HS-27A (cell line): ENCODE data around the gene SLC24A1.
"Not testable (repeated sequence)": the region's sequence is repeated elsewhere in the genome, so short reads cannot be mapped to it uniquely, and the experiment has no call there.

Experiments
- DNase-seq: peaks from one replicate; pipeline ENCODE4 v3.0.0-alpha.2; 2012; ENCODE audit warnings: low read depth, missing footprints

SLC24A1 gene

DNA sequence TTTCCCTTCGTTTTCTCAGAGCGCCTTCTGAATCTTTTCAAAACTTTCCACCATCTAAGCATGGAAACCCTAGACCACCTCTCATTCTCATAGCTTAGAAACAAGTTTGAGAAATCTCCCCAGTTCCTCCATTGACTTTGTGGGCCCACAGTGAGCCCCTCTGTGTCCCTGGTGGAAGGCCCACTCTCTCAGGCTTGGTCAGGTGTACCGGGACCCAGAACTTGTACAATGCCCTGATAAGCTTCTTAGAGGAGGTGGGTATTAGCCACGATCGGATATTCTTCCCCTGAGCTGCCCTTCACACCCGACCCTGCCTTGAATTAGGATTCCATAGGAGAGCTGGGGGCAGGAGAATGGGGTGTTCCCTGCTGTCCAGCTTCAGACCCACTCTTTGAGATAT lies at the start of gene SLC24A1:
TSS of gene SLC24A1 (plus strand) at position 301 of the 400 bp plus-strand sequence. CDS start 2,143 bp downstream, outside the sequence.
- DNase-seq, result no peak

GRCh38 chr15:65571971-65572370 lies 49.8 kb upstream of the SLC24A1 start:
- DNase-seq, result no peak

DNA sequence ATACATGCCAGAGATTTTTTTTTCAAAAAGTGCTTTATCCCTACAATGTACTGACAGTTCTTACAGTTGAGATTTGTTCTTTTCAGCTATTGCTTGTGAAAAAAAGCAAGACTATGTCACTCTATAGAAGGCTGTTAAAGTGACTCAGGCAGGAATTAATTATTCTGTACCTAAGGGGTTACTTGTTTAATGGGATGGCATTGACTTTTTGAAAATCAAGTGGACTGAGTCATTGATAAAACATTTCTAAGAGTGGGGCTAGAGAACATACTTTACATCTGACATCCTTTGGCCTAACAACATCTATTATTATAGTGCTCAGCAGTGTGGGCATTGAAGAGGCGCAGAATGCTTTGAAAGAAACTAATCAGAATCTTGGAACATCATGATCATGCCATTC lies 45.1 kb upstream of the SLC24A1 start:
- peak; percentile 45 for DNase-seq

DNA sequence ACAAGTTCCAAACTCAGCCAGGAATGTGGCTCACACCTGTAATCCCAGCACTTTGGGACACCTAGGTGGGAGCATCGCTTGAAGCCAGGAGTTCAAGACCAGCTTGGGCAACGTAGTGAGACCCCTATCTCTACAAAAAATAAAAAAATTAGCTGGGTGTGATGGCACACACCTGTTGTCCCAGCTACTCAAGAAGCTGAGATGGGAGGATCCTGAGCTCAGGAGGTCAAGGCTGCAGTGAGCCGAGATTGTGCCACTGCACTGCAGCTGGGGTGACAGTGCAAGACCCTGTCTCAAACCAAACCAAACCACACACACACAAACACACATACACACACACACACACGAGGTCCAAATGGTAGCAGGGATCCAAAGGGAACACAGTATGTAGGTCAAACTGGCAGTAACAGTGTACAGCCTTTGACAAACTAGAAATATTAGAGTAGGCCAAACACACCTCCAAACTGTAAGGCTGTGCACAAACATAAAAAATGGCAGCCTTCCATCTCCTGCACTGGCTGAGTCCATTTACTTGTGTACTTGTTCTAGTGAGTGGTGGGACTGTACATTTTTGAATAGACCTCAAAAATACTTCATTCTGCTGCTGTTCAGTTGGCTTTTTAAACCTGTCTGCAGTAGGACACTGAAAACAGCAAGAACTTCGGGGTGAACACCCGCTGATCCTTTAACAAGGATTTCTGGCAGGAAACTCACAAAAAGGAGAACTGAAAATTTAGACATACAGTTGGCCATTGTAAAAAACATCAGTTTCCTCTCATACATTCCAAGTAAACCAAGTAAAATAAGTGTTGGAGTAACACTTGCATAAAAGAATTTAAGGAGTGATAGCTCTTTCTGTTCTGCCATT lies 44.4 kb upstream of the SLC24A1 start:
- DNase-seq, result no peak

DNA sequence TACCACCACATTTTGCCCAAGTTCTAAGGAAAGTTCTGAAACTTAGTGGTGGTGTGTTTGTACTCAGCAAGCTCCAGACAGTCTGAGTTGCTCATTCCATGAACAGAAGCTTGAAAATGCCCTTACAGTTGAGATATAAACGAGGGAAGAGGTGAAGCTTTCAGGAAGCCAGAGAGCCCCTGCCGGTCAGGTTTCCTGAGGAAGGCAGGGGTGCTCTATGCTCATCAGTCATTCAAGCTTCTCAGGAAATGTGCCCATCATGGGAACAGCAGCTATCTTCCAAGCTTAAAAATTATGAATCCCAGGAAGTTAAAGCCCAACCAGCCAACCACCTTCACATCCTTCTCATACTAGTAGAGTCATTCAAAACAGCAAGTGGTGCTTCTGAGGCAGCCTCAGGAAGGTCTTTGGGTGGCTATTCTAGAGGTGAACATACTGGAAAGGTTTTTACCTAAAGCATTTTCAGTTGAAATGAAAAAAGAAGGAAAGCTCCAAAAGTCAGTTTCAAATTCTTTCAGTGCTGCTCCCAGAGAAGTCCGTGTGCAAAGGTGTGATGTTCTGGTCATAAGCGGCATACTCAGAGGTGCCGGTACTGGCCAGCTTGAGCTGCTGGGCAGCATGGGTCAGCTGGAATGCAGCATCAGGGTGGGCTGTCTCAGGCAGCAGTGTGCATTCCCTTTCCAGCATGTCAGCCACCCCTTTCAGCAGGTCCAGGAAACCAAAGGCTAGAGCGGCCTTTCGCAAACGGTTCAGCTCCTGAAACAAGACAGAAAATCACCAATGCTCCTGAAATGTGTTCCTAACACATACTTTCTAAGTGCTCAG lies 42.6 kb upstream of the SLC24A1 start:
- DNase-seq, result no peak

DNA sequence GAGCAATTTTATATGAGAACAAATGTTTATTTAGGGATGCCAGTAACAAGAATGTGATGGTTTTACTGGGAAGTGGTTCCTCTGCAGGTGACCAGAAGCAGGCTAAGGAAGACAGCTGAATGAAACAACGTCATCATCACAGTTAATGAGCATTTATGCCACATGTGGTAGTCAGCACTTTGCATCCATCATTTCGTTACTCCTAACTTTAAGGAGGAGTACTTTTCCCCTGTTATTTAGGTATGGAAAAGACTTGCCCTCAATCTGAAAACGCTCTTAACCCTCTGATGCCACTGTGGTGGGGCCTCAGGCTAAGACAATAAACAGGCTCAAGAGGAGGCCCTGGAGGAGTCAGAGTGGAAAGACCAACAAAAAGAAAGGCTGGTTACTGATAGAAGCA lies 42.0 kb upstream of the SLC24A1 start:
- no peak for DNase-seq

GRCh38 chr15:65580287-65580686 lies 41.5 kb upstream of the SLC24A1 start:
- DNase-seq, result no peak

- no peak for DNase-seq
These were observed 38.0 kb upstream of the SLC24A1 start for GRCh38 chr15:65583701-65584100.

DNA sequence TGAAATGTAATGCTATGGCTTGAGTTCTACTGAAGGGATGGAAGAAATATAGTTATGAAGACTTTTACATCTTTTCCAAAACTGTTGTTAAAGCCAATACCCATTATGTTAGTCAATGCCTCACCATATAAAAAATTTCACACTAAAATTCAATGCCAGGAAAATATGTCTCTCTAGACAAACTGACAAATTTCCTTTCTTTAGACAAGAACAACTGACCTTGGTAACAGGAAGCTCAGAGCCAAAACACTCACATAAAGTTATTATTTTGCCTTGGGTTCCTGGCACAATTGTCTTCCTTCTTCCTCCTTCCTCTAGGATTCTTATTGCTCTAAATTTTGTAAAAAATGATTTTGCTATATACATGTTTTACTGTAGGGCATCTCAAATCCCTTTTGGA lies 37.5 kb upstream of the SLC24A1 start:
- DNase-seq, result no peak

- no peak for DNase-seq
These were observed 34.6 kb upstream of the SLC24A1 start for GRCh38 chr15:65587094-65587493.

DNA sequence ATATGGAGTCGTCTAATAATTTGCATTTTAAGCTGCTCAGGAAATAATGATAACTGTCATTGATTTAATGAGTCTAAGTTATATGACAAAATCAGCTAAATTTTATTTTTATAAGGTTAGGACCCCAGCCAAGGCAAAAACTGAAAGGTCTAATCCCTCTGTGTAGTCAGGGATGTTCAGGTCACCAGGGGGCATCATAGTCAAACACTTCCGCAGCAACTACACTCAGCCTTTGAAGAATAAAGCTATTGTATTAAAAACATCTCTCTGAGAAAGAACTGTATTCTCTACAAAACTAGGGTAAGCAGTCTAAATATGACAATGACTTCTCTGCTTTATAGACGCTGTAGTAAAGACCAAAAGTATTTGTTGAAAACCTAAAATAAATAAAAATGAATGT lies 25.8 kb upstream of the SLC24A1 start:
- DNase-seq, result no peak

GRCh38 chr15:65598468-65598867 lies 23.3 kb upstream of the SLC24A1 start:
- DNase-seq, result no peak

GRCh38 chr15:65599677-65600076 lies 22.1 kb upstream of the SLC24A1 start:
- no peak for DNase-seq

DNA sequence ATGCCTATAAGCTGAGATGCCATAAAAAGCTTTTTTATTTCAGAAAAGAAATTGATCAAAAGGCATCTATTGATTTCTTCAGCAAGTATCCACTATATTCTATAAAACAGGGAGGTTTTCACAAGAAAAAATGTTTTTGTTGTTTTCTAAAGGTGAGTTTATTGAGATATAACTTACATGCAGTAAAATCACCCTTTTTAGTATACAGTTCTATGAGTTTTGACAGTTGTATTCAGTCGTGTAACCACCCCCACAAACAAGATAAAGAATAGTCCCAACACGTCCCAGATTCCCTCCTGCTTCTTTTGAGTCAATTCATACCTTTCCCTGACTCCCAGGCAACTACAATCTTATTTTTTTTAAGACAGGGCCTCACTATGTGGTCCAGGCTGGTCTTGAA lies 18.6 kb upstream of the SLC24A1 start:
- DNase-seq, result no peak

DNA sequence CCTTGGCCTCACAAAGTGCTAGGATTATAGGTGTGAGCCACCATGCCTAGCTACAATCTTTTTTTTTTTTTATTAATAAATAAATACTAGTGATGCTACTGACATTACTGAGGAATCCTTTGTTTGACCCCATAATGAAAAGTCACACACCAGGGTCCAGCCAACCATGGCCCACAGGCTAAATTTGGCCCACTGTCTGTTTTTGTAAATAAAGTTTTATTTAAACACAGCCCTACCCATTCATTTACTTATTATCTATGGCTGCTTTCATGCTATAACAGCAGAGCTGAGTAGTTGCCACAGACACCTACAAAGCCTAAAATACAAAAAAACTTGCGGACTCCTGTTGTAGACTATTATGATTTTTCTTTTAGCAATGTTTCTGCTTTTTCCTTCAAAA lies 18.2 kb upstream of the SLC24A1 start:
- no peak for DNase-seq

DNA sequence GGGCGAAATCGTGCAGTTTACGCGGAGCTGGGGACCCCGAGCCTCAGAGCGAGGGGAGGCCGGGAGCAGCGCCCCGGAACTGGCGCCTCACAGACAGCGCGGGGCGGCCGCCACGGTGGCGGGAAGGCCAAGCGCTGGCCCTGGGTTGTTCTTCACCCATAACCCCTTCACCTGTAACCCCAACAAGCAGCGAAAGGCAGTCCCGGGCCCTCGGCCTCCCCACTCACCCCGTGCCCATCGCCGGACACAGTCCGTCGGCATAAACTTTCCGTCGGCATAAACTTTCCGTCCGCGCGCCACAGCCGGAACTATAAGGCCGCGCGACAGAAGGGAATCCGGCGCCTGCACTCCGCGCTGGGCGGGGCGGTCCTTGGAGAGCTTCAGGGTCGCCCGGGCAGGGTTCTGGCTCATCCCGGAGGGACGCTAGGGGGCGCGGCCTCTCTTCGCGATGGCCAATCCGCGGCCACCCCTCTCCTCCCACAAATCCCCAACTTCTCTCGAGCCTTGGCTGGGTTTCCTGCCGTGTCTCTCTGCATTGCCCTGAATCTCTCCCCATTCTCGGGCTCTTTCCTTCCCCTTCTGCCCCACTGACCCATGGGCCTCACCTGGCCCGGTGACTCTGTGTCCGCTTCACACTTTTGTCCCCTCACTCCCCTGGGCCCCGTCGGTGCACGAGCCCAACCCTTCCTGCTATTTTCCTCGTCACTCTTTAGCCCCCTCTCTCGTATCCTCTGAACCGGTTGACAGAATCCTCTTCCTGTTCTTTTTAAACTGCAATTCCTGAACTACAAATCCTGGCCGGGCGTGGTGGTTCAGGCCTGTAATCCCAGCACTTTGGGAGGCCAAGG lies 10.6 kb upstream of the SLC24A1 start, which contains the start of gene INTS14:
TSS of gene INTS14 (minus strand) at position 261 of the 848 bp plus-strand sequence. CDS start 3,751 bp downstream, outside the sequence.
- DNase-seq, result peak; percentile 94

- no peak for DNase-seq
These were observed 9.7 kb upstream of the SLC24A1 start for GRCh38 chr15:65611888-65612615.

DNA sequence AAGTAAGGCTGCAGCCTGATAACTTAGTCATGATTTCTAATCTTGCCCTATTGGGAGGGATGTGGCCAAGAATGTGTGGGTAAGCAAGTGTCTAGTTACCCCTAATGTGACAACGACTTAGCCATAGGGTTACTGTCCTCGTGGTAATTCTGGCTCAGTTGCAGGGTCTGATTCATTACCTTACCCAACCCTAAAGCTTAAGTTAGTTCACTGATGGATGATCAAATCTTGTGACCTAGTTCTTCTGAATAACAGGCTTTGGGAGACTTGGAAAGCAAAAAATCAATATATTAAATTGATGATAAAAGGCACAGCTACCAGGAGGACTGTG lies 9.2 kb upstream of the SLC24A1 start:
- no peak for DNase-seq

DNA sequence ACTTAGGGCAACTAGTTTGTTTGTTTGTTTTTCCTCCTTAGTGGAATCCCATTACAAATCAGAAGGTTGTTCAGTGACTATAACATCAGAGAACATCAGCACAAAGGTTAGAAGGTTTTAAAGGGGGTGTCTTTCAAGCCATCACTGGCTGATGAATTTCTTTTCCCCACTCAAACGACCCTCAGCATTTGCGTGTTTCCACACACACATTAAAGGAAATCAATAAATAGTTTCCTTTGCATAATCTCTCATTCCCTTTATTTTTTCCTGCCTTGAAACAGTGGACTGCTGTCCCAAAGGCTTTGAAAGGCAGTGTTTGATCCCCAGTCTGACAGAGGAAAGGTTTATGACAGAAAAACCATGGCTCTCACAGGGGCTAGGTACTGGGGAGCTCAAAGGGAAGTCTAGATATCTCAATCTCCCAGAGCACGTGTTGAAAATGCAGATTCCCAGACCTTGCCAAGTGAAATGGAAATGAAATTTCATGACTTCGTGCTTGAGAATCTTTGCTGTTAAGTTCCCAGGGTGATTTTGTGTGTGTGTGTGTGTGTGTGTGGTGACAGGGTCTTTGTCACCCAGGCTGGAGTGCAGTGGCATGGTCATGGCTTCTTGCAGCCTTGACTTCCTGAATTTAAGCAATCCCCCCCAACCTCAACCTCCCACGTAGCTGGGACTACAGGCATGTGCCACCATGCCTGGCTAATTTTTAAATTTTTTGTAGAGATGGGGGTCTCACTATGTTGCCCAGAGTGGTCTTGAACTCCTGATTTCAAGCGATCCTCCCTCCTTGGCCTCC lies 8.6 kb upstream of the SLC24A1 start:
- DNase-seq, result no peak

GRCh38 chr15:65615887-65616286 lies 5.9 kb upstream of the SLC24A1 start:
- DNase-seq, result not testable (repeated sequence)
